Epithelial cell of proximal tubule (primary cell): ENCODE results near the gene IL15RA. TPM values are rescaled to one million over a fixed set of nuclear protein-coding genes. Genes with fewer than 3 reads are reported as not detected.
"Not testable (repeated sequence)": the region's sequence is repeated elsewhere in the genome, so short reads cannot be mapped to it uniquely, and the experiment has no call there.

Experiments used
- DNase-seq: peaks from one replicate; pipeline ENCODE4 v3.0.0-alpha.2; 2011; ENCODE audit warnings: low read depth
- H3K4me3 ChIP-seq: 2 replicates; pipeline ENCODE4 v1.5.1; 2011; ENCODE audit warnings: low read depth, mild to moderate bottlenecking, low read length
- CTCF ChIP-seq: conservative IDR thresholded peaks from 2 replicates; pipeline ENCODE4 v1.5.1; 2012; ENCODE audit warnings: low read depth, mild to moderate bottlenecking, low read length
- total RNA-seq: library from RNA; depleted of rRNA; stranded (reverse); fragments of >200 nt; gene quantifications from 2 replicates; pipeline ENCODE4 v1.2.3, GENCODE V29; 2015

The IL15RA gene
- total RNA-seq, 1 donor from 2014 or later, result 12.5 TPM

GRCh38 chr10:5964736-5965135, 12.6 kb downstream of the IL15RA start:
- TF ChIP-seq CTCF, result no peak
- no peak overlapping the region for H3K4me3 ChIP-seq
- DNase-seq, result no peak

DNA sequence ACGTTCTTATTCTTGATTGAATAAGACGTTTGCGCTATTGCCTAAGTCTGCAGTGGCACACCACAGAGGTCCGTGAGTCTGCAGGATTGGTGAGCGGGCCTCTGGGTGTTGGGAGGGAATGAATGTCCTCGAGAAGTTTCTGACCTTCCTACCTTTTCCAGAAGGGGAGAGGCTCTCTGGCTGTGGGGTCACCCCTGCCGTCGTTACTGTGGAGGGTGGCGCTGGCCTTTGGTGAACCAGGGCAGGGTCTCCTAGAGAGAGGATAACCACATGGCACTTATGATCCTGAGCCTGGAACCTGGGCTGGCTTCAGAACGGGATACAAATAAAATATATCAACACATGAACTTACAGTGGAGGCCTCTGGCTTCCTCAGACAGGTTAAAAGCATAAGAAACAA, 13.8 kb downstream of the IL15RA start:
- H3K4me3 ChIP-seq, result no peak overlapping the region
- no peak for TF ChIP-seq CTCF
- no peak for DNase-seq

DNA sequence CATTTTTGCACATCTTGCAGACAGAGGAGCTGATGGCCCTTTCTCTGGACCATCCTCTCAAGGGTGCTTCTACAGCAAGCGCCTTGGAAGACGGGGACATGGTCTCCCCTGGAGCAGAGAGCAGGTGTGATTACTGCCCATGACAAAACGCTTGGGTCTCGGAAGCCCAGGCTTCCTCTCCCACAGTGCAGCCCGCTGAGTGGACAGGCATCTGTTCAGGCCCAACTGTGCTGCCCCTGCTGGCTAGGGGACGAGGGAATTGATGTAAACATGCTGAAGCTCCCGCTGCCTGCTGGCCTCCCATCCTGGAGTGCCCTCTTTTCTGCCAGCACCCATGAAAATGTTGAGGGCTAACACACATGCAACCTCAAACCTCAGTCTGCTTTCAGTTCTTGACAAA, 14.3 kb downstream of the IL15RA start:
- no peak overlapping the region for H3K4me3 ChIP-seq
- TF ChIP-seq CTCF, result no peak
- DNase-seq, result no peak

- H3K4me3 ChIP-seq, DNase-seq: not testable (repeated sequence)
Observed at GRCh38 chr10:5962358-5962940, 14.9 kb downstream of the IL15RA start.

DNA sequence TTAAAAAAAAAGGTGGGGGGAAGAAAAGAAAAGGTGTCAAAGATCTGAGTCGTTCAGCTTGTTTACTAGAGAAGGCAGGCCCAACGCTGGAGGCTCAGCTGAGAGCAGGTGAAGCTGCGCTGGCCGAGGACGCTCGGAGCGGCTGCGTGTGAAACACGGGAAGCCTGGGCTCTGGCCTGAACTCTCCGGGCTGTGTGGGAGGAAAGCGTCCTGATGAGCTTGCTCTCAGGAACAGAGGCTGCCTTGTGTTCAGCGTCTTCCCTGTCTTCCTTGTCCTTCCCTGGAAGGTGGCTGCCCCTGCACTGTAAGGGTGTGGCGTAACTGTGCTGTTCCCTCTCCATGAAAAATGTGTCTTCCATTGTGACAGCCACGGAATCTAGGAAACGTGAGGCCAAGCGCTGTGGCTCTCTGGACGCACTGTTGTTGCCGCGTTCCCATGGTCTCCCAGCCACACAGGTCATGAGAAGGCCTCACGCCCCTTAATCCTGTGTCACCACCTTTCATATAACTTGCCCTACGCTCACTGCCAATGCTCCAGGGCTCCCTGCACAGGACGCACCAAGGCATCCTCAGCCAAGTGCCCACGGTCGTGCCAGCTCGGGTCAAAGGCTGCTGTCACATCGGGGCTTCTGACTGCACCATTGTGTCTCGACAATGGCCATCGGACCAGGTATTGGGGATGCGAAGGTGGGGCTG, 15.8 kb downstream of the IL15RA start:
- no peak for DNase-seq
- H3K4me3 ChIP-seq, result no peak overlapping the region
- no peak for TF ChIP-seq CTCF

- not testable (repeated sequence) for H3K4me3 ChIP-seq
Observed at GRCh38 chr10:5960973-5961275, 16.4 kb downstream of the IL15RA start.

DNA sequence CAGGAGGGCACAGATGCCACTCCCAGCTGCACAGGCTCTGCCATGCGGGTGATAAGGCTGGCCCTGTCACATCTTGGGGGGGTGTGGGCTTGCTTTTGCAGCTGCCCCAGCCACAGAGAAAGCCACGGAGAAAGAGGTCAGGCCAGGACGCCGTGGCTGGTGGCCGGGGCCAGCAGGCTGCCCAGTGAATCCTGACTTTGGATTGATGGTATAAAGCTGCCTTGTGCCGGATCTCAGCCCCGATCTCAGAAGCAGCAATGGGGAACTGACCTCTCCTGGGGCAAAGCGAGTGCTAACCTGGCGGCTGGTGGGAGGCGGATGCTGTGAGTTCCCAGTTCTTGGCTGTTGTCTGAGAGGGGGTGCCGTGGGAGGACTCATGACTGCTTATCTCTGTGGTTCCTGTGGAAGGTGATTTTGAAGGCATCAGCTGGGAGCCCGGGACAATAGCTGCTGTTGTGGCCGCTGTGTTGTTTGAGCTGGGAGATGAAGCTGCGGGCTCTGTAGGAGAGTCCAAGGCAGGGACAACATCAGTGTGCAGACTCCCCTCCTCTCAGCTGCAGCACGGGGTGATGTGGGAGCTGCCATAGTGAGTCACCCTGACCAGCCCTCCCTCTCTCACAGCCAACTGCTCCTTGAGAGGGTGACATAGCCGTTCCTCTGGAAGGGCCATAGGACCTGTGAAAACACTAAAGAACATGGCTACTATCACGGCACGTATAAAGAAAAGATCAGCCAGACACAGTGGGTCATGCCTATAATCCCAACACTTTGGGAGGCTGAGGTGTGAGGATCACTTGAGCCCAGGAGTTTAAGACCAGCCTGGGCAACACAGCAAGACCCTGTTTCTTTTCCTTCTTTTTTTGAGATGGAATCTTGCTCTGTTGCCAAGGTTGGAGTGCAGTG, 17.0 kb downstream of the IL15RA start:
- no peak for DNase-seq
- no peak for TF ChIP-seq CTCF
- no peak overlapping the region for H3K4me3 ChIP-seq

More at GRCh38 chr10:5960973-5961275, 16.4 kb downstream of the IL15RA start:
- DNase-seq, result not testable (repeated sequence)

DNA sequence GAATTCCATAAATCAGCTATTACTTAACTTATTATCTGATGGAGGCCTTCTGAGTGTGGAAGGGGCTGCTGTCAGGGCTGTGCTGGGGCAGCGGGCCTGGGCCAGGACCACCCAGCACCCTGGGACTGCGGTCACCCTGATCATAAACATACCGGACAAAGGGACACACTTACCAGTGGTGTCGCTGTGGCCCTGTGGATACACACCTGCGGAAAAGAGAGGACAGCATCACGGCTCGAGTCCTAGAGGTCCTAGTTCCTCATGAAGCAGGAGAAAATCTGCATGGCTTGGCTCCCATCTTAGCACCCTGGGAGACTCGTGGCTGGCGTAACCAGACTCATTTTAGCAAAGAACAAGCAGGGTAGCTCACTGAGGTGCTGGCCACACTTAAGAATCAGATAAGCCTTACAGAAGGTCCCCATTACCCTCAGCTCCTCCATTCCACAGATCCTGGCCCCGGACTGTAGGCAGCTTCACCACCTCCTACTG, 17.7 kb downstream of the IL15RA start:
- TF ChIP-seq CTCF, result no peak
- DNase-seq, result no peak
- no peak overlapping the region for H3K4me3 ChIP-seq
